ENCODE measurements around the gene GALNTL6.

DNA sequence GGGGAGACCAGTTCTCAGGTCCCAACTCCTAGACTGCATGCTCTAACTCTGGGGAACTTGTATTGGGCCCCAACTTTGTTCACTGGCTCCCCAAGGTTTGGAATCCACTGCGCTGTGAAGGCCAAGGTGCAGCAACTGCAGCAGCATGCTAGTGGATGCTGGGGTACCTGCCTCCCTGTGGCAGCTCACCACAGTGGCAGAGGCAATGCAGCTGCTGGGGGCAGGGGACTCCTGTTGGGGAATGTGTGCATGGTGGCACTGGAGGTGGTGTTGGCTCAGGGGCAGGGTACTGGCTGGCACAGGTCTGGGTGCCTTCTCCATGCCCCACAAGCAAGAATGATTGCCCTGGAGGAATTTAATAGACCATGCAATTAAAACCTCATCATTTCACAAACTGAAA, 862.0 kb downstream of the GALNTL6 start:
- TF ChIP-seq POLR2AphosphoS5 (IDR thresholded peaks at IDR 0.05) = no peak
- TF ChIP-seq, protein P1, sequence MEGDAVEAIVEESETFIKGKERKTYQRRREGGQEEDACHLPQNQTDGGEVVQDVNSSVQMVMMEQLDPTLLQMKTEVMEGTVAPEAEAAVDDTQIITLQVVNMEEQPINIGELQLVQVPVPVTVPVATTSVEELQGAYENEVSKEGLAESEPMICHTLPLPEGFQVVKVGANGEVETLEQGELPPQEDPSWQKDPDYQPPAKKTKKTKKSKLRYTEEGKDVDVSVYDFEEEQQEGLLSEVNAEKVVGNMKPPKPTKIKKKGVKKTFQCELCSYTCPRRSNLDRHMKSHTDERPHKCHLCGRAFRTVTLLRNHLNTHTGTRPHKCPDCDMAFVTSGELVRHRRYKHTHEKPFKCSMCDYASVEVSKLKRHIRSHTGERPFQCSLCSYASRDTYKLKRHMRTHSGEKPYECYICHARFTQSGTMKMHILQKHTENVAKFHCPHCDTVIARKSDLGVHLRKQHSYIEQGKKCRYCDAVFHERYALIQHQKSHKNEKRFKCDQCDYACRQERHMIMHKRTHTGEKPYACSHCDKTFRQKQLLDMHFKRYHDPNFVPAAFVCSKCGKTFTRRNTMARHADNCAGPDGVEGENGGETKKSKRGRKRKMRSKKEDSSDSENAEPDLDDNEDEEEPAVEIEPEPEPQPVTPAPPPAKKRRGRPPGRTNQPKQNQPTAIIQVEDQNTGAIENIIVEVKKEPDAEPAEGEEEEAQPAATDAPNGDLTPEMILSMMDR (IDR thresholded peaks at IDR 0.05) = no peak
